Uterus (tissue), 2 donors: ENCODE results near the gene AASDHPPT.

Experiments used
- POLR2A ChIP-seq, 2 donors: fragments of 450-650 bp; IDR thresholded peaks; one replicate each; pipeline ENCODE4 v1.6.1; 2016; ENCODE audit warnings: antibody characterized with exemption in 2 of 2, mild to moderate bottlenecking in 1 of 2, moderate library complexity in 1 of 2
- TF ChIP-seq, protein P1 (sequence below), 4 experiments: fragments of 200-600 bp in 2 of 4; fragments of 450-650 bp in 2 of 4; sonication (generic) in 2 of 4; IDR thresholded peaks; one replicate each; pipeline ENCODE4 v1.5.1; 2016 to 2019; ENCODE audit warnings: antibody characterized with exemption in 4 of 4, mild to moderate bottlenecking in 2 of 4, moderate library complexity in 1 of 4

DNA sequence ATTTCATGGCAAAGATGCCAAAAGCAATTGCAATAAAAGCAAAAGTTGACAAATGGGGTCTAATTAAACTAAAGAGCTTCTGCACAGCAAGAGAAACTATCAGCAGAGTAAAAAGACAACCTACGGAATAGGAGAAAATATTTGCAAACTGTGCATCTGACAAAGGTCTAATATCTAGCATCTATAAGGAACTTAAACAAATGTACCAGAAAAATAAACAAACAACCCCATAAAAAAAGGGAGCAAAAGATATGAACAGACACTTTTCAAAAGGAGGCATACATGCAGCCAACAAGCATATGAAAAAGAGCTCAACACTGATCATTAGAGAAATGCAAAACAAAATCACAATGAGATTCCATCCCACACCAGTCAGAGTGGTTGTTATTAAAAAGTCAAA is 60.3 kb downstream of the AASDHPPT start:
- TF ChIP-seq, protein P1, sequence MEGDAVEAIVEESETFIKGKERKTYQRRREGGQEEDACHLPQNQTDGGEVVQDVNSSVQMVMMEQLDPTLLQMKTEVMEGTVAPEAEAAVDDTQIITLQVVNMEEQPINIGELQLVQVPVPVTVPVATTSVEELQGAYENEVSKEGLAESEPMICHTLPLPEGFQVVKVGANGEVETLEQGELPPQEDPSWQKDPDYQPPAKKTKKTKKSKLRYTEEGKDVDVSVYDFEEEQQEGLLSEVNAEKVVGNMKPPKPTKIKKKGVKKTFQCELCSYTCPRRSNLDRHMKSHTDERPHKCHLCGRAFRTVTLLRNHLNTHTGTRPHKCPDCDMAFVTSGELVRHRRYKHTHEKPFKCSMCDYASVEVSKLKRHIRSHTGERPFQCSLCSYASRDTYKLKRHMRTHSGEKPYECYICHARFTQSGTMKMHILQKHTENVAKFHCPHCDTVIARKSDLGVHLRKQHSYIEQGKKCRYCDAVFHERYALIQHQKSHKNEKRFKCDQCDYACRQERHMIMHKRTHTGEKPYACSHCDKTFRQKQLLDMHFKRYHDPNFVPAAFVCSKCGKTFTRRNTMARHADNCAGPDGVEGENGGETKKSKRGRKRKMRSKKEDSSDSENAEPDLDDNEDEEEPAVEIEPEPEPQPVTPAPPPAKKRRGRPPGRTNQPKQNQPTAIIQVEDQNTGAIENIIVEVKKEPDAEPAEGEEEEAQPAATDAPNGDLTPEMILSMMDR (IDR thresholded peaks at IDR 0.05), result no peak
- no peak for TF ChIP-seq POLR2A (IDR thresholded peaks at IDR 0.05)
